ENCODE results near the gene SRSF2. TPM values are rescaled to one million over a fixed set of nuclear protein-coding genes. Genes with fewer than 3 reads are reported as not detected.
A peak's percentile ranks its signal among the peaks of the same experiment; 100 is the strongest.

The SRSF2 gene
- total and polyA plus RNA-seq, 9 of the 15 experiments (the other 6 are each of a cell fraction or from before 2014, with no cell fraction given), result 161 to 583 (median 393) TPM

GRCh38 chr17:76726231-76726775, 10.8 kb downstream of the SRSF2 start, which contains the start of gene JMJD6 (continued):
- TF ChIP-seq HNRNPL (IDR thresholded peaks at IDR 0.05; ENCODE audit: low read depth, low read length), result peak; percentile 47; the same call in 1 of the 2 replicates
- peak; percentile 13 for TF ChIP-seq PRDM10 (IDR thresholded peaks at IDR 0.05; ENCODE audit: partially characterized antibody)
- TF ChIP-seq TOE1 (IDR thresholded peaks at IDR 0.05; ENCODE audit: borderline replicate concordance), result no peak
- TF ChIP-seq TOE1 (CRISPR knock-in tag; IDR thresholded peaks at IDR 0.05; ENCODE audit: borderline replicate concordance, low read depth), result no peak
- TF ChIP-seq MIER1 (IDR thresholded peaks at IDR 0.05; ENCODE audit: low read depth), result no peak
- no peak for TF ChIP-seq ZNF124 (CRISPR knock-in tag; IDR thresholded peaks at IDR 0.05)
- TF ChIP-seq XRCC5 (IDR thresholded peaks at IDR 0.05; ENCODE audit: low read depth, low read length), result no peak
- no peak for TF ChIP-seq ZNF12 (CRISPR knock-in tag; IDR thresholded peaks at IDR 0.05)
- no peak for TF ChIP-seq CREB3L1 (IDR thresholded peaks at IDR 0.05; ENCODE audit: borderline replicate concordance, low read depth)
- TF ChIP-seq FOXJ2 (tag; IDR thresholded peaks at IDR 0.05), result no peak
- TF ChIP-seq CHD2 (IDR thresholded peaks at IDR 0.05; ENCODE audit: low read depth, low read length), result peak; percentile 77
- TF ChIP-seq NR4A1 (CRISPR knock-in tag; IDR thresholded peaks at IDR 0.05), result no peak
- no peak for TF ChIP-seq NR4A1 (tag; IDR thresholded peaks at IDR 0.05)
- TF ChIP-seq ZFPM2 (CRISPR knock-in tag; IDR thresholded peaks at IDR 0.05), result no peak
- TF ChIP-seq ZBTB1 (CRISPR knock-in tag; IDR thresholded peaks at IDR 0.05; ENCODE audit: borderline replicate concordance, low read depth), result peak; percentile 93
- no peak for TF ChIP-seq CBX3 (IDR thresholded peaks at IDR 0.05; ENCODE audit: borderline replicate concordance in 1 of 2, low read length in 2 of 2)
- TF ChIP-seq PCBP2 (IDR thresholded peaks at IDR 0.05; ENCODE audit: low read depth, low read length, poor library complexity, severe bottlenecking), result no peak
- TF ChIP-seq SMARCC2 (IDR thresholded peaks at IDR 0.05; ENCODE audit: low read depth), result no peak
- no peak for TF ChIP-seq ZNF717 (CRISPR knock-in tag; IDR thresholded peaks at IDR 0.05)
- TF ChIP-seq HMGXB4 (CRISPR knock-in tag; IDR thresholded peaks at IDR 0.05), result peak; percentile 32; the same call in 1 of the 2 replicates
- TF ChIP-seq MYC (IDR thresholded peaks at IDR 0.05; ENCODE audit: low read depth, low read length), result no peak
- TF ChIP-seq MYC (CRISPR knock-in tag; IDR thresholded peaks at IDR 0.05; ENCODE audit: borderline replicate concordance, low read depth), result no peak

Measured in K562 (cell line).